HG02840 (cell line): ENCODE measurements around the gene GPR32.
"Not testable (repeated sequence)": the region's sequence is repeated elsewhere in the genome, so short reads cannot be mapped to it uniquely, and the experiment has no call there.

Experiments
- ATAC-seq: cut with Tn5 transposase; IDR thresholded peaks from one replicate; pipeline ENCODE4 v1.9.1; 2021; ENCODE audit warnings: mild to moderate bottlenecking, moderate library complexity, moderate number of reproducible peaks; ENCODE audit not compliant: unreplicated experiment, low FRiP score

GPR32 gene

GRCh38 chr19:50779504-50780457 is 9.5 kb downstream of the GPR32 start:
- ATAC-seq = no peak

GRCh38 chr19:50780753-50781435 is 10.6 kb downstream of the GPR32 start:
- no peak for ATAC-seq

- not testable (repeated sequence) for ATAC-seq
Observed at GRCh38 chr19:50783848-50784152, 13.5 kb downstream of the GPR32 start.

GRCh38 chr19:50784710-50785109 is 14.4 kb downstream of the GPR32 start:
- no peak for ATAC-seq

- no peak for ATAC-seq
Observed at GRCh38 chr19:50785329-50785728, 15.1 kb downstream of the GPR32 start.

- no peak for ATAC-seq
Observed at GRCh38 chr19:50790396-50790795, 20.1 kb downstream of the GPR32 start, which contains the start of gene ACP4. ACP4 (plus strand) TSS chr19:50790415; CDS start chr19:50790415, 0 bp downstream.

GRCh38 chr19:50790922-50791467 is 20.7 kb downstream of the GPR32 start:
- no peak for ATAC-seq

- no peak for ATAC-seq
Observed at GRCh38 chr19:50791594-50792271, 21.5 kb downstream of the GPR32 start.

- no peak for ATAC-seq
Observed at GRCh38 chr19:50792272-50793250, 22.3 kb downstream of the GPR32 start.

GRCh38 chr19:50793558-50794065 is 23.3 kb downstream of the GPR32 start:
- ATAC-seq = no peak

GRCh38 chr19:50794074-50794875 is 24.0 kb downstream of the GPR32 start:
- no peak for ATAC-seq

- no peak for ATAC-seq
Observed at GRCh38 chr19:50794876-50795663, 24.8 kb downstream of the GPR32 start.

GRCh38 chr19:50795664-50796073 is 25.4 kb downstream of the GPR32 start:
- no peak for ATAC-seq

- no peak for ATAC-seq
Observed at GRCh38 chr19:50796128-50796633, 25.9 kb downstream of the GPR32 start.

GRCh38 chr19:50796634-50797428 is 26.6 kb downstream of the GPR32 start:
- ATAC-seq = no peak

- no peak for ATAC-seq
Observed at GRCh38 chr19:50797429-50797780, 27.1 kb downstream of the GPR32 start.
